HG03354 (cell line): ENCODE results near the gene STAM2.
A peak's percentile ranks its signal among the peaks of the same experiment; 100 is the strongest.

Experiments used
- ATAC-seq: cut with Tn5 transposase; IDR thresholded peaks from one replicate; pipeline ENCODE4 v1.9.1; 2021; ENCODE audit warnings: mild to moderate bottlenecking; ENCODE audit not compliant: unreplicated experiment, poor library complexity, severe bottlenecking

STAM2 gene

DNA sequence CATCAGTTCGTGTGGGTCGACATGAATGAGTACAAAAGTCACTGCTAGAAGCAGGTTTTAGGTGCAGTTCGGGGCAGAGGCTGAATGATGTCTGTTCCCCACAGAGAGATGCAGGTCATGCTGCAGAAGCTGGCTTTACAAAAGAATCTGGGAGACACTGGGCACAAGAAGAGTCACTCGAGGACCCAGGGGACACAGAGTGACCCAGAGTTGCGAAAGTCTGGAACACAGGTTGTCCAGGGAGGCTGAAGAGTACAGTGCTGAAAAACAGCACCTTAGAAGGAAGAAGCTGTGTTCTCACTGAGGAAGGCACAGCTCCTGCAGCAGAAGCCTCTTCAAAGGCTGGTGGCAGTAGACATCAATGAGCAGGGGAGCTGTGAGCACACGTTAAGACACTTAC is 91.5 kb downstream of the STAM2 start:
- no peak for ATAC-seq

DNA sequence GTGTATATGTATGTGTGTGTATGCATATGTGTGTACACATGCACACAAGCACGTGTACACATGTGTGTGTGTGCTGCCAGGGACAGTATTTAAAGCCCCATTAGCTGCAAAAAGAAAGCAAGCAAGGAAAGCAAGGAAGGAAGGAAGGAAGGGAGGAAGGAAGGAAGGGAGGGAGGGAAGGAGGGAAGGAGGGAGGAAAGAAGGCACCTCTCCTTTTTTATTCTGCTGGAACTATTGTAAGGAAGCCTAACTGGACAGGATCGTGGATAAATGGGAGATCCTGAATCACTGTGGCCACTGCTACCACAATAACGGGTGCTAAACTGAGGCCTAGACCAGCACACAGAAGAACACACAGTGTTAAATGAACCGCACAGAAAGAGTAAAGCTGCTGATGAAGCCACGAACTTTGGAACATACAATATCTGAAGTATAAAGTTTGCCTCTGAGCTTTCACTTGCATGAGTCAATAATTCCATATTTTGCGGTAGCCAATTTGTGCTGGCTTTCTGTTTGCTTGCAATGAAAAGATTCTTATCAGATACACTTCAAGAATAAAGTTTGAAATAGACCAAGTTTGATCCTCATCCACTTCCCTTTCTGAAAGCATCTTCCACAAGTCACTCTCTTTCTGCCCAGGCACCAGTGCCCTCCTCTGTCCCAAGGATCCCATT is 92.2 kb downstream of the STAM2 start:
- no peak for ATAC-seq

DNA sequence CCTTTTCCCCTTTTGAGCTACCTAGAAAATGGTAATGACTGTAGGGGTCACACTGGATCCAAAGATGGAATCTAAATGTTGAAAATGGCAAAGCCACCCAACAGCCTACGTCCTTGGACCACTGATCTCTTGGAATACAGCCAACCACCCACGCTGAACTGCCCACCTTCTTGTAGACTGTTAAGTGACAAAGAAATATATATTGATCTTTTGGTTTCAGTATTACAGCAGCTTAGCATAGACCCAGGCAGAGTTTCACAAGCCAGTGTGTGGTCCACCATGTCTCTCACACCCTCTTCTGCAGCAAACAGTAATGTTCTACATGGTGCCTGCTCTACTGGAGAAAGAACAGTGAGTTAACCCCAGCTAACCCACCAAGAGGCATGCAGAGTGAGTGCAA is 96.9 kb downstream of the STAM2 start:
- peak; percentile 52 for ATAC-seq

DNA sequence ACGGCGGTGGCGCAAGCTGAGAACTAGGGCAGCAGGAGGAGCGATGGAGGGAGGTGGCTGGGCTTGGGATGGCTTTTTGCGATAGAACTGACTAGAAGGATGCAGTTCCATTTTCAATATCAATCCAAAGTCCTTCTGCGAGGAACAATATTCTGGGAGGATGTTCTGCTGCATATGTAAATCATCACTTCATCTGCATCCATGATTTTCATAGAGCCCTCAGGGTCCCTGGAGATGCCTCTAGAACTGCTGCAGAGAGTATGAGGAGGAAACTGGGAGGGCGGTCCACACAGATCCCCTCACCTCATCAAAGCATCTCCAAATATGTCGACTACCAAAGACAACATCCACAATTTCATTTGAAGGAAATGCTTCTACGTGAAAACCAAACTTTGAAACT is 97.5 kb downstream of the STAM2 start:
- ATAC-seq = no peak

DNA sequence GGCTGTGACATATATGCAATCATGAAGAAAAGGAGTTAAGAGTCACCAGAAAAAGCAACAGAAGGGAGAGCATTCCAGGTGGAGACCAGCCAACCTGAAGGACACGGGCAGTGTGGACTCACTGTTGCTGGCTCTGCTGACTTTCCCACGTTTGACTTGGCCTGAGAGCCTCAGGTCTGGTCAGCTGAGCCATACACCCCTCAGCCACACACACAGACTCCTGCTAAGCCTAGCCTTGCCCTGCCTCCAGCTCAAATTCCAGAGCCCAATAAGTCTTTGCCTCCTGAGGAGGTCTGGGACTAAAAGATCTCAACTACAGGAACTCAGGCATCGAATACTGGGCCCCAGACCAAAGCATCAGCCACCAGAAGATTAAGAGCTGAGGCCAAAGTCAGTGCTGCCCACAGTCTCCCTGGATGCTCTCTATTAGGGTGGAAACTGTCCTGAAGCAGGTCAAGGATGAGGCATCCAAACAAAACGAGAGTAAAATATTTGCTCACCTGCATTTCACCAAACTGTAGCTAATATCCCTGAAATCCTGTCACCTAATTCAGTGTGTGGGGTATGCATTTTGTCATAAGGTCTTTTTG is 100.0 kb downstream of the STAM2 start:
- ATAC-seq = no peak

DNA sequence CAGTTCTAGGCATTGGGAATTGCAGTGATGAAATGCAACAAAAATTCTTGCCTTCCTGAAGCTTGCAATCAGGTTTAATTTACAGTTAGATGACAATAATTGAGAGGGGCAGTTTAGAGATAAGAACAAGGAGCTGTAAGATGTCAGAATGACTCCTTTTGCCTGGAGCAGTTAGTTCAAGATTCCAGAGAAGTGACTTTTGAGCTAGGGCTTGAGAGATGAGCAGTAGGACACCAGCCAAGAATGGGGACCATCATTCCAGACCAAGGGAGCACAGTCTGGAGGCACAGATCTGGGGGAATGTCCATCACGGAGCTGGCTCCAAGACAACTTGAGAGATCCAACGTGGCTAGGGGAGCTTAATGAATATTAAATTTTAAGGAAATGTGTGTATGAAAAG is 103.6 kb downstream of the STAM2 start:
- no peak for ATAC-seq

DNA sequence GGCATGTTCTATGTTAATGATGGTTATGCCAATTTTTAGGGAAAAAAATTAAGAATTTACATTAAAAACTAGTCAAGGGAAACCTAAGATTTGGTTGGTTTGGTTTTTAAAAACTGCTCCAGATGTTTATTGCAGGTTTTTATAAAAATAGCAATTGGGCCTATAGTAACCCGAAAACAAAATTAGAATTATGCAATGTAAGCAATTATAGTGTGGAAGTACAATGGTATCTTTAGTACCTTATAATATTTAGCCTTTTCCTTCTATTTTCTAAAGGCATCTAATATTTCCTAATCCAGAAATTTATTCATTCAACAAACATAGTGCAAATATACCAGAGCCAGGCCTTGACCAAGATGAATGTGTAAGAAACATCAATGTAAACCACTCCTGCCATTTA is 104.0 kb downstream of the STAM2 start:
- ATAC-seq = no peak

DNA sequence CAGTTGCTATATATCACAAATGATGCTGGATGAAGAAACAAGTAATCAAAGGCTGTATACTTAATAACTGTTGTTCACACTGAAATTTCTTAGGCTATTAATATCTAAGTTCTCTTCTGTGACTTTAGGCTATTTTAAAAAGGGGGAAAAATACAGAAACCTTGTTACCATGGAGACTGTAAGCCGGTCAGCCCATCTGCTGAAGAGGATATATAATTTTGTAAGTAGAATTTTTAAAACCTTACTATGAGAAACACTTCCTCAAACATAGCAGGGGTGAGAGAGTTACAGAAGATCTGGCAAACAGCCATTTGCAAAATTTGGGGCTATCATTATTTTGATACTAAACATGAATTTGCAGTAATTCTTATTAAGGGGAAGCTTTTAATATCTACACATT is 104.5 kb downstream of the STAM2 start:
- ATAC-seq = peak; percentile 69

DNA sequence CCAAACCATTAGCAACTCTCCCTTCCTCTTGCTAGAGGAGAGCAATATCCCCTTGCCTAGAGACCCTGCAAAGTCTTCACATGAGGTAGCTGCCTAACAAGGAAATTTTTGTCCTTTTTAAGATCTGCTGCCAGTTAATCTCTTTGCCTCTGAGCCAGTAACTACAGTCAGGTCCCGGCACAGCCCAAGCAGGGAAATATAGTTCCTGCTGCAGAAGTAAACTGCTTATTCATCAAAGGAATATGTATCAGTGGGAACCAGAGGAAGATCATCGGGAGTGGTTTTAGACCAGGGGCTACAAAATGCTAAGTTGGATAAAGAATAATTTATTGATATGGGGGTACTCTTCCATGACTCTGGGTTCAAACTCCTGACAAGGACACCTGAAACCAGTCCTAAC is 107.3 kb downstream of the STAM2 start:
- no peak for ATAC-seq

DNA sequence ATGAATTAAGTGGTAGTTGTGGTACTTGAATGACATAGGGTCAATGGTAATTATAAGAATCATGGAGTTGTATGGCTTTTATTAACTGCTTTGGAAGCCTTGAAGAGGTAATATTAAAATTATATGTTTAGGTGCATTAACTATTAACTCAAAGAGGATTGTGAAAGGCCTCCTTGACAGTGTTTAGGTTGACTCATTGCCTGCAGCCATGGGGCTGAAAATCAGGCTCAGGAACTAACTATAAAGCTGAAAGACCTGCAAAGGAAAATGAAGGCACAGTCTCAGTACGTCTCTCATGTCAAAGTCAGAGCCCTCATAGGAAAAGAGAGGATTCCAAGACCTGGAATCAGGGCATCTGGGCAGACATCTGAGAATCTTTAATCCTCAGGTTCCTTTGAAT is 107.7 kb downstream of the STAM2 start:
- ATAC-seq = no peak
